Skin epidermis (tissue), 12 donors: ENCODE data around the gene MAN1B1.

ENCODE experiments used
- H3K27ac ChIP-seq, 21 experiments: fragments of 200-600 bp; sonication (generic) in 11 of 21; one replicate each; pipeline ENCODE4 v1.5.0; 2020; ENCODE audit warnings: mild to moderate bottlenecking in 3 of 21, inconsistent platforms in 2 of 21, moderate library complexity in 2 of 21
- H3K4me3 ChIP-seq, 7 experiments: fragments of 200-600 bp; sonication (generic) in 2 of 7; one replicate each; pipeline ENCODE4 v1.5.0; 2020; ENCODE audit warnings: inconsistent platforms in 2 of 7, mild to moderate bottlenecking in 2 of 7, moderate library complexity in 1 of 7

Gene MAN1B1

DNA sequence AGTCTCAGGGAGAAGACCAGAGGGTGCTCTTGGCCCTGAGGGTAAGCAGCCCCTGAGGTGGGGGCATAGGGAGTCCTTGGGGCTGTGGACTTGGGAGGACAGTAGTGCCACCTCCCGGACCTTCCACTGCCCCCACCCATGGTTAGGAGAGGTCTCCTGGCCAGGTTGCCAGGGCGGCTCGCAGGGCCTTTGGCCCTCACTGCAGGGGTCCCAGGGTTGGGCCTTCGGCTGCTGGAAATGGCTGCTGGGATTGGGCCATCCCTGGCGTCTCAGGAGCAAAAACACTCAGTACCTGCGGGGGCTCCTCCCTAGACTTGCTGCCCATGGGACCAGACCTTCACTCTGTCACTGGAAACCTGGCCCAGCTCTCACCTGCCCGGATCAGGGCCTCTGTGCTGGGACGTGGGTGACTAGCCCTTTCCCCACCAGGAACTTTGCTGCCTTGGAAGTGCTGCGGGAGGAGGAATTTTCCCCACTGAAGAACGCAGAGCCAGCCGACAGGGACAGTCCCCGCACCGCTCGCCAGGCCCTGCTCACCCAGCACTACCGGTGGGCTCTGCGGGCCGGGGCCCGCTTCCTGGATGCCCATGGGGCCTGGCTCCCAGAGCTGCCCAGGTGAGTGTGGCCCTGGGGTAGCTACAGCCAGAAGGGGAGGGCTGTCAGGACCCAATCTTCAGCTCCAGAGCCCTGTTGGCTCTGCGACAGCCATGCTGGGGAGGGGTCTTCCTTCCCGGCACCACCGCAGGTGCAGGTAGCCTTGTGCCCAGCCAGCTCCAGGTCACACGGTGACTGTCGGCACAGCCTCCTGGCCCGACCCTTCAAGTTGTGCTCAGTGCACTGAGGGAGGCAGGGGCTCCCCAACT is 6.3 kb upstream of the MAN1B1 start:
- Histone ChIP-seq H3K27ac (peak overlapping the region in 1 of 21 experiments; percentile 9), H3K4me3 (no peak overlapping the region)

DNA sequence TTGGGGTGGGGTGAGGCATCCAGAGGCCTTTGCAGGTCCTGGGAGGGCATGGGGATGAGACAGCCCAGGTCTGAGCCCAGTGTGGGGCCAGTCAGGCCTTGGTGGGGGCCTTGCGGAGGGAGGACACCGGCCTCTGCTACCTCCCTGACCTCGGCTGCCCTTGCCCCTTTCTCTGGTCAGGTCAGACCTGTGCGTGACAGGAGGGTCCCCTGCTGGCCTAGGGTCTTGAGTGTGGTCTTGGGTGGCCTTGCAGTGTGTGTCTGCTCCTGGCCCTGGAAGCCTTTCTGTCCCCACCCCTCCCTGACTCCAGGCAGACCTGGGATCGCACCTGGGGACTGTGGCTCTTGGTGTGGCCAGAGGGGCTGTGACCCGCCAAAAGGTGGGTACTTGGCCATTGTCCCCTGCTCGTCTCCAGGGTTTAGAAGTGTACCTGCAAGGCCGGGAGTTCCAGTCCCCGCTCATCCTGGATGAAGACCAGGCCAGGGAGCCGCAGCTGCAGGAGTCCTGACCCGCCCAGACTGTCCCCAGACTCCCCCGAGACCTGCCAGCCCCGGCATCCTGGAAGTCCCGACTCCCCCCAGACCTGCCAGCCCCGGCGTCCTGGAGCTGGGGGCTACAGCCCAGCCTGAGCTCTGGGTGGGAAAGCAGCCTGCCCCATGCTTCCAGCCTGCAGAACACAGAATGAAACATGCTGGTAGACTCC is 4.4 kb upstream of the MAN1B1 start:
- Histone ChIP-seq H3K4me3 (no peak overlapping the region), H3K27ac (peak overlapping the region in 13 of 21 experiments; percentile 2 to 82 (median 73))

DNA sequence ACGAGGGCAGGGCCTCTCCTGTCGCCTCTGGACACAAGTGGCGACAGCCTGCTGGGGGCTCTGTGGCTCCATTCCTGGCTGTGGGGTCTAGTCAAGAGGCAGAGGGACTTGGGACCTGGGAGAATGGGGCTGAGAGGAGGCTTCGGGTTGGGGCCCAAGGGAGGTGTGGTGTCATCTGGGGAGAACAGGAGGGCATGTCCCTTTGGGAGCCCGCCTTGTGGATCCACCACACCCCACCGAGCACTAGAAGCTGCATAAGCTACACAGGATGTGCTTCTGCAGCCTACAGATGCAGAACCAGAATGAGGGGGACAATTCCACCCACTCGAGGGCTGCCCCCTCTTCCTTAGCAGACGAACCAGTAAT is 3.9 kb upstream of the MAN1B1 start:
- peak overlapping the region in 18 of 21 experiments; percentile 2 to 82 (median 71) for H3K27ac ChIP-seq
- no peak overlapping the region for H3K4me3 ChIP-seq

DNA sequence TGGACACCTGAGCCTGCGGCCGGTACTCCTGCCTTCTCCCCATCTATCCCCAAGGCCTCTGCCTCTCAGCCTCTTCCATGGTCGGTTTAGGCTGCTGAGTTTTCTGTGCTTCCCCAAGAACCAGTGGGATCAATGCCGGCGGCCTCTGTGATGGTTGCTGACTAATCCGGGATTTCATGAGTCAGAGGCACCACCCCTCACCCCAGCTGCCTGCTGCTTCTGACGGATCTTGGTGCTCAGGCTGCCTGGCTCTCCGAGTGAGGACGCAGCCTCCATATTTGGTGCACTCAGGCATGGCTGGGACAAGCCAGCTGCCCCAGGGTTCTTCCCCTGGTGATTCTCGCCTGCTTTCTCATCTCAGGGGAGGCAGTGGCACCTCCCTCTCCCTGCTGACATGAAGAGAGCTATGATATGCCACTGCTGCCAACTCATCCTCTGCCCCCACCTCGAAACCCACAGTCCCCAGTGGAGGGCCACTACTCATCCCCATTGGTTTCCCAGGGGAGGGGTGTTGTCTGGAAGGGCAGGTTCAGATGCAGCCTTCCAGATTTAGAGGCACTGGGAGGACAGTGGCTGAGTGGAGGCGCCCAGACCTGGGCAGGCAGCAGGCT is 3.3 kb upstream of the MAN1B1 start:
- no peak overlapping the region for H3K4me3 ChIP-seq
- H3K27ac ChIP-seq: peak overlapping the region in 20 of 21 experiments; percentile 26 to 82 (median 71)

DNA sequence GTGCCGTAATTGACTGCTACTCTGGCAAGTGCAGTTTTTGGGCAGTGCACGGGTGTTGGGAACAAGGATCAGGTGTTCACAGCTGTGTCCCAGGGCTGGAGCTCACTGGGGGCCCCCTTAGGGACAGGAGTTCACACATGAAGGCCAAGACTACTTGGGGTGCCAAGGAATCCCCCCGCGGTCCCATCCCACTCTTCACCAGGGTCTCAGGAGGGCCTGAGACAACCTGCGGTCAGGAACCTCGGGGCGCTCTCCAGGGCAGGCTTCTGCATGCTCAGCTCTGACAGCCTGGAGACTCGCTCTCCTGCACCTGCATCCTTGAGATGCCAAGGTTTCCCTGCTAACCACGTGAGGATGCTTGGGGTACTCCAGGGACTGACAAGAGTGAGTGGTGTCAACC is 2.3 kb upstream of the MAN1B1 start:
- Histone ChIP-seq H3K4me3 (no peak overlapping the region), H3K27ac (peak overlapping the region in 15 of 21 experiments; percentile 56 to 82 (median 73))

DNA sequence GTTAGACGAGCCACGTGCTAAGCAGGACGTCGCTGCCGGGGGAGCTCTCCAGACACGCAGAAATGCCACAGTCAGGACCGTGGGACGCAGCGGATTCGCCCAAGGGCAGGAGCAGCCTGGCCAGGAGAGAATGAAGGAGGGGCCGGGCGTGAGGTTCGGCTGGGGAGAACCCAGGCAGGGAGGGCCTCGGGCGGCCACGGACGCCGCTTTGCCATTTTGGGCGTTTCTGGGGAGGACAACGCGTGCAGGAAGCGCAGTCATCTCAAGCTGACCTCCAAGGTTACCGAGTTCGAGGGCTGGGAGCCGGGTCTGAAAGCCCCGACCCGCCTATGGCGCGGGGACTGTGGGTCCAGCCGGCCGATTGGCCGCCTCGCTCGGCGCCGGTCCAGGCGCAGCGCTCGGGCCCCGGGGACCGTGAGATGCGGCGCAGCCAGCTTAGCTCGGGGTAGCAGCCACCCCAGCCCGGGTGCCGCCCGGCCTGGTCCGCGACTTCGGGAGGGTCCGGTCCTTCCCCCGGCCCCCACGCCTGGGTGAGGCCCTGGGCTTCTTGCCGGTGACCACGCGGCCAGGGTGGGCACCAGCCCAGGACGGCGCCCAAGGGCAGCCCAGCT is 760 bp upstream of the MAN1B1 start:
- H3K4me3 ChIP-seq: peak overlapping the region; percentile 50 to 88 (median 79)
- peak overlapping the region; percentile 76 to 99 (median 97) for H3K27ac ChIP-seq

DNA sequence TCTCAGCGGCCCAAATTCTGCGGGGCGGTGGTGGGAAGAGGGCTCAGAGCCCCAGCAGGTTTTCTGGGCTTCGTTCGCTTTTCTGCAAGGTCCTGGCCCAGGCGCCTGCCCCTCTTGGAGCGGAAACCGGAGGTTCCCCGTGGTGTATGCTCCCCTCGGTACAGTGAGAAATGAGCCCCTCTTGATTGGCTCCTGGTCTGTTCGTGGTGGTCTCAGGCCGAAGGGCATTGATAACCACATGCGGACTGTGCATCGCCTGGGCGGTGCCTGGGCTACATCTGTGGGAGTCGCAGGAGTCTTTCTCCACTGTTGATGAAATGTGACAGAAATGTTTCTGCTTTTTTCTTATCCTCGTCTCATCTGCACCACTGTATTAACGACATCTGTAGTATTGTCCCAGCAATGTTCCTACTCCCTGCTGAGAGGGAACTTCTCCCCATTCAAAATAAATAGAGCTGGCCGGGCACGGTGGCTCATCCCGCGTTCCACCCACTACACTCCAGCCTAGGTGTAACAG is 682 bp downstream of the MAN1B1 start:
- Histone ChIP-seq H3K27ac (peak overlapping the region; percentile 52 to 99 (median 97)), H3K4me3 (peak overlapping the region; percentile 50 to 88 (median 79))

DNA sequence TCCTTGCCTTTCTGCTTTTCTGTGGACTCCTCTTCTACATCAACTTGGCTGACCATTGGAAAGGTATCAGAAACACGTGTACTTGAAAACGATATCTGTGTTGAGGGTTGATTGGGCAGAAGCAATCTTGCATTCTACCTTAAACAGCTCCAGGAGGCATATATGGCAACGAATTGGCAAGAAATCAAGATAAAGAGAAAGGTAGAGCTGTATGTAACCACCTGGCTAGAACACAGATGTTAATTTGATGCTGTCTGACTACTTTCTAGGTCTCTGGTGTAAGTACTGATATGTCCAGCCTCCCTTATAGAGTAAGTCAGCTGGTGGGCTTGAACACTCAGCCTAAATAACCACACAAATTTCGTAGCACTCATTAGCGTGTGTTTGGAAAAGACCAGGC is 1.3 kb downstream of the MAN1B1 start:
- Histone ChIP-seq H3K27ac (peak overlapping the region in 1 of 21 experiments; percentile 92), H3K4me3 (peak overlapping the region in 1 of 7 experiments; percentile 84)

DNA sequence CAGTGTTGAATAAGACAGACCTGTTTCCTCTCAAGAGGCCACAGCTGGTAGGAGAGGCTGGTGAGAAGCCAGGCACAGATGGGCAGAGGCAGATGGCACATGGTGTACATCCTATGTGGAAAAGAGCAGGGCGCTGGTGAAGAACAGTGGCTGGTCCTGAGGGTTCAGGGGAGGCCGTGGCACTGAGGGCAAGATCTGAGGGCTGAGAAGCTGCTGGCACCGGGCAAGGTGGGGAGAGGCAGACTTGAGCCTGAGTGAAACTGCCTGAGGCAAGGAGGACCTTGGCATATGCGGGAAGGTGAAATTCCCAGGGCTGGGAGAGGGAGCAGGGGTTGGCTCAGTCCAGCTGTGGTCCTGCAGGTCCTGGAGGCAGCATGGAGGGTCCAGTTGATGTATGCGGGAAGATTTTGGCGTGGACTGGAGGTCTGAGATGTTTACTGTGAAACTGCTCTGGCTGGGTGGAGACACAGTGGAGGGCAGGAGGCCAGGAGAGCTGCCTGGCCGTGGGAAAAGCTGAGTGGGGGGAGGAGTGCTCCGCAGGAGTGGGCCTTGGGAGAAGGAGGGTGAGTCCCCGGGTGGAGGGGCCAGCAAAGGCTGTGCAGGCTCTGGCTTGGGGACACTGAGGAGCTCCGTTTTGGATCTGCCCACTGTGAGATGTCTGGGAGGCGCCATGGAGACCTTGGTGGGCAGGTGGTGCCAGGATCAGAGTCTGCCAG is 2.6 kb downstream of the MAN1B1 start:
- peak overlapping the region in 2 of 21 experiments; percentile 35 to 43 for H3K27ac ChIP-seq

DNA sequence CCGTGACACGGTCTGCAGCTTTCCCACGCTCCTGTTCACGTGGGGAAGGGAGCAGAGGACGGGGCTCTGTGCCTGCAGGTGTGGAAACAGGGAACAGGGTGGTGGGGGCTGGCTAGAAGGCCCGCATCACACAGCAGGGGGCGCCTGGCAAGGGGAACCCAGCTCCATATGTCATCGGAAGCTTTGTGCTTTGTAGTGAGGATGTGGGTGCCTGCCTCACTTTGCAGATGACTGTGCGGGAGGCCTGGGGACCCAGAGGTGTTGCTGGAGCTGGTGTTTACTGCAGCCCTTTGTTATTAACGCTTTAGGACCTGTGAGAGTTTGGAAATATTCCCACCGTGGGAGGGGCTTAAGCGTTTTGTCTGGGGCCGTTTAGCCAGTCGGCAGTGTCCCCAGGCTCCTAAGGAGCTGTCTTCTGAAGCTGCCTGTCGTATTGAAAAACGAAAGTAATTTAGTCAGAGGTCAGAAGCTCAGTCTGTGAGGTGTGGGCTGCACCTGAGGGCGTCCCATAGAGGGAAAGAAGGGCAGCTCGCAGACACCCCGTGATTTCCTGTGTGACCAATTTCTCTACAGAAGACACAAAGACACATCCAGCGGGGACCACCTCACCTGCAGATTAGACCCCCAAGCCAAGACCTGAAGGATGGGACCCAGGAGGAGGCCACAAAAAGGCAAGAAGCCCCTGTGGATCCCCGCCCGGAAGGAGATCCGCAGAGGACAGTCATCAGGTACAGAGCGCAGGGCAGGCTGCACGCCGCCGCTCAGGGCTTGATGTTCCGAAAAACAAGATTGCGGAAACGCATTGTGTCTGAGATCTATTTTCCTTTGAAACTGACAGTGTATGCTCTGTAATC is 9.1 kb downstream of the MAN1B1 start:
- H3K27ac ChIP-seq: peak overlapping the region in 9 of 21 experiments; percentile 14 to 84 (median 66)
- peak overlapping the region in 1 of 7 experiments; percentile 10 for H3K4me3 ChIP-seq

More for the DNA sequence above, 2.6 kb downstream of the MAN1B1 start:
- H3K4me3 ChIP-seq: no peak overlapping the region

DNA sequence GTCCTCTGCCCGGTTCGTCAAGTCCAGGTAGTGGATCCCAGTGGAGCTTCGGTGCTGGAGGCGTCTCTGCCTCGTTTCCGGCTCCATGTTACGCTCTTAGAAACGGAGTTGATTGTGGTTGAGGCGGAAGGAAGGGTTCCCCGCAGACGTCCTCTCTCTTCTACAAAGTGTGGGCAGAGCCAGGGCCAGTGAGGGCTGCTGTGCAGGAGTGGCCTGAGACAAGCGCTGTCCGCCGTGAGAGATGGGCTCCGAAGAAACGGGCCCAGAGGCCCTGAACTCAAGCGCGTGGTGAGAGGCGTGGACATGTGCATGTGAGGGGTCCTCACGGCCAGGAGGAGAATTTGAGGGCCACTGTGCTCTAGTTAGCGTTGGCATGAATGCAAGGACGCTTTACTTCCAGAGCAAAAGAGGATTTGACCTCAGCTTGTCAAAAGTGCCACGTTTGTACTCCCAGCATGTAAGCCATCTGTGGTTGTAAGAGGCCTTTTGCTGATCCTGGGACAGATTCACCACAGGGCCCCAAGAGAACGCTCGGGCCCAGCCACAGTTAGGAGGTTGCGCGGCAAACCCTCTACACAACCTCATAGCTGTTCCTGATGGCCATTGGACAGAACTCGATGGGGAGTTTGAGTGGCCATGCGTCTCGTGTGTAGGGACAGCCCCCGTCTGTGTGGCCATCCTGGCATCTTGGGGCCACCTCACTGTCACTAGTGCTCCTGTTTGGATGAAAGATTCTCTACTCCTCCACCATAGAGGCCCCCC is 10.2 kb downstream of the MAN1B1 start:
- Histone ChIP-seq H3K27ac (peak overlapping the region in 6 of 21 experiments; percentile 20 to 84 (median 77)), H3K4me3 (no peak overlapping the region)

DNA sequence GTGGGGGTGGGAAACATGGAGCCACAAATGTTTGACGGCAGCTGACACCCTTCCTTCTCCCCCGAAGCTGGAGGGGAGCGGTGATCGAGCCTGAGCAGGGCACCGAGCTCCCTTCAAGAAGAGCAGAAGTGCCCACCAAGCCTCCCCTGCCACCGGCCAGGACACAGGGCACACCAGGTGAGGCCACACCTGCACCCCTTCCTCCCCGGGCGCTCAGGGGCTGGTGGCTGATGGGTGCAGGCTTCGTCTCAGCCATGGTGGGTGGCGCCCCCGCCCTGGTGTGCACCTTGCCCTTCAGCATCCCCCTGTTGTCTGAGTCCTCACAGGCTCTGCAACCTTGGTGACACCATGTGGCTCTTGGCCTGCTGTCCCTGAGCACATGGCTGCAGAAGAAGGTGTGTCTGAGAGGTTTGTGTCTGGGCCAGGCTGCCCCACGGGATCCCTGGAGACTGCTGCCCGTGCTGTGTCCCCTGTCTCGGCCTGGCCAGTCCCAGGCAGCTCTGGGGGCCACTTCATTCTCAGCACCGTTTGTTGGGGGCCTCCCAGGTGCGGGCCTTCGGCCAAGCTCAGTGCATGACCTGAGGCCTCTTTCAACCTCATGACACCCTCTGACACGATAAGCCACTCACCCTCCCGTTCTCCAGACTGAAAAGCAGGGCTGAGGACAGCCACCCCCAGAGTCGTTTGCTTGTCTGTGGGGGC is 11.1 kb downstream of the MAN1B1 start:
- no peak overlapping the region for H3K4me3 ChIP-seq
- no peak overlapping the region for H3K27ac ChIP-seq

DNA sequence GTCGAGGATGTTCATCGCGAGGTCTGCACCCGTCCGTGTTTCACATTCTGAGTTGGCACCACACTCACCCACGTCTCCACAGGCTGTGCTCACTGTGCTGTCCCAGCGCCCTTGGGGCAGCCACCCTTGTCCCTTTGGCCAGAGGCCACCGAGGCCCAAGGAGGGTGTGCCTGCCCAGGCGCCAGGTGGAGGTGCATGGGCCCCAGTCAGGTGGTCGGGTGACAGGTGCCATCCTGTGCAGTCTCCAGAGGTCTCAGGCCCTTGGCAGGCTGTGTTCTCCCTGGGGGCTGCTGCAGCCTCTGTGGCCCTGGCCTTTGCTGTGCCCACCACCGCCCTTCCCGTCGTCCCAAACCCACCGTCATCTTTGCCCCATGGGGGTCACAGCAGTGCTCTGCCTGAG is 12.4 kb downstream of the MAN1B1 start:
- H3K27ac ChIP-seq: no peak overlapping the region
- H3K4me3 ChIP-seq: no peak overlapping the region

DNA sequence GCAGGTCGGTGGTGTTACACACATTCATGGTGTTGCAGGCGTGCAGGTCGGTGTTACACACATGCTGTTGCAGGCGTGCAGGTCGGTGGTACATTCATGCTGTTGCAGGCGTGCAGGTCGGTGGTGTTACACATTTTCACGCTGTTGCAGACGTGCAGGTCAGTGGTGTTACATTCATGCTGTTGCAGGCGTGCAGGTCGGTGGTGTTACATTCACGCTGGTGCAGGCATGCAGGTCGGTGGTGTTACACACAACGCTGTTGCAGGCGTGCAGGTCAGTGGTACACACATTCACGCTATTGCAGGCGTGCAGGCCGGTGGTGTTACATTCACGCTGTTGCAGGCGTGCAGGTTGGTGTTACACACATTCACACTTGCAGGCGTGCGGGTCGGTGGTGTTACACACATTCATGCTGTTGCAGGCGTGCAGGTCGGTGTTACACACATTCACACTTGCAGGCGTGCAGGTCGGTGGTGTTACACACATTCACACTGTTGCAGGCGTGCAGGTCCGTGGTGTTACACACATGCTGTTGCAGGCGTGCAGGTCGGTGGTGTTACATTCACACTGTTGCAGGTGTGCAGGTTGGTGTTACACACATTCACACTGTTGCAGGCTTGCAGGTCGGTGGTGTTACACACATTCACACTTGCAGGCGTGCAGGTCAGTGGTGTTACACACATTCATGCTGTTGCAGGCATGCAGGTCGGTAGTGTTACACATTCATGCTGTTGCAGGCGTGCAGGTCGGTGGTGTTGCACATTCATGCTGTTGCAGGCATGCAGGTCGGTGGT is 16.6 kb downstream of the MAN1B1 start:
- no peak overlapping the region for H3K27ac ChIP-seq
- no peak overlapping the region for H3K4me3 ChIP-seq

DNA sequence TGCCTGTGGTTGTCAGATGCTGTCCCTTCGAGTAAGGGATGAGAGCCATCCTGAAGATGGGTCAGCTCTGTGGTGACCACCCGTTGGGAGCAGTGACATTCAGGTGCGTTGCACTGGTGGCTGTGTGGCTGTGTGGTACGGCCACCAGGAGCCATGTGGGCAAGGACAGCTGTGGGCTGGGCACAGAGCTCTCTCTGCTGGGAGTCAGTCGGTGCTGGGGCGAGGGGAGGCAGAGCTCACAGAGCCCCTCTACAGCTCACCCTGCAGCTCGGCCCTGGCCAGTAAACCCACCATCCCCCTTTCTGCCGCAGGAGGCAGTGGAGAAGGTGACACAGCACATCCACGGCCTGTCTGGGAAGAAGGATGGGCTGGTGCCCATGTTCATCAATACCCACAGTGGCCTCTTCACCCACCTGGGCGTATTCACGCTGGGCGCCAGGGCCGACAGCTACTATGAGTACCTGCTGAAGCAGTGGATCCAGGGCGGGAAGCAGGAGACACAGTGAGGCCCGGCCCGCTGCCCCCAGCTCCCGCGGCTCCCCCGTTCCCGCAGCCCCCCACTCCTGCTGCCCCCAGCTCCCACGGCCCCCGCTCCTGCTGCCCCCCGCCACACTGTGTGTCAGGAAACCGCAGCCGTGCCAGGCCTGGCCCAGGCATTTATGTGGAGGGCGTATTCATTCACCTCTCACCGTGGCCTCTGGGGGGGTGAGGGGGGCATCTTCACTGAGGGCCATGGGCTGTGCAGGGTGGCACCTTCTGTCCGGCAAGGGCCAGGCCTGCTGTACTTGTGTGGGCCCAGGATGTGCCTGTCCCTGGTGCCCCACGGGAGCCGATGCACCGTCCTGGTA is 19.3 kb downstream of the MAN1B1 start:
- Histone ChIP-seq H3K4me3 (no peak overlapping the region), H3K27ac (no peak overlapping the region)
